ENCODE data around the gene VPS52.

VPS52 gene

DNA sequence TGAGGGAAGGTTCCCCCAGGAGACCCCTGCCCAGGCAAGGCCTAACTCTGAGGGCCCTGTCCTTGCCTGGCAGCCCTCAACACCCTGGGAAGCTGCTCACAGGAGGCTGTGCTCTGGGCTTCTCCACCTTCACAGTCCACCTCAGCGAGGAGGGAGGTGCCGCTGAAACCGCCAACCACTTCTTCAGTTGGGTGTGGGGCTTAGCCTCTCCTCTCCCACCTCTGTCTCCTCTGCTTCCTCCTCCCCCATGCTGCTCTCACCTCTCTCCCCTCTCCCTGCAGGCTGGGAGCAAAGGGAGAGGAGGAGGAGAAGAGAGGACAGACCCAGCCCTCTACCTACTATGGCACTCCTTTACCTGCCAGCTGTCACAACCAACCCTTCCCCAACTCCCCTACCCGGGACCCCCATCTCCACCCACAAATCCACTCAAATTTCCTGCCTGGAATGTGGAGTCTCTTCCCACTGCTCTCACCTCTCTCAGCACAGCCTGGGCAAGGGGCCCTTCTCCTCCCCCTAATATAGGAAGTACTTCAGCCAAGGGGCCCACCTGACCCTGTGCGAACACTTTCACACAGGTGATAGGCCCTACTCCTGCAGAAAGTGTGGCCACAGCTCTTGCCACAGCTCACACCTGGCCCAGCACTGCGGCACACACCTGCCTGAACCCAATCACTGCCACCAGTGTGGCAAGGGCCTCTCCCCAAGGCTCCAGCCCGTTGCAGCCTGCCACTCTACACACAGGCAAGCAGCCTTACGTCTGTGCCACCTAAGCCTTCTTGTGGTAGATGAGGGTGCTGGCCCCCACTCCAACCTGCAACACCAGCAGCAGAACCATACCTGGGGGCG is 56.2 kb downstream of the VPS52 start:
- no peak overlapping the region for H3K27ac ChIP-seq
- TF ChIP-seq CTCF (conservative IDR thresholded peaks at IDR 0.05): no peak

- no peak for TF ChIP-seq CTCF (conservative IDR thresholded peaks at IDR 0.05)
- H3K27ac ChIP-seq: no peak overlapping the region
Measured at GRCh38 chr6:33213989-33214335, 57.7 kb downstream of the VPS52 start.

GRCh38 chr6:33213166-33213988 is 58.3 kb downstream of the VPS52 start:
- H3K27ac ChIP-seq: peak overlapping the region; percentile 35; the same call in 1 of the 2 replicates
- no peak for TF ChIP-seq CTCF (conservative IDR thresholded peaks at IDR 0.05)

GRCh38 chr6:33212857-33213165 is 58.9 kb downstream of the VPS52 start:
- TF ChIP-seq CTCF (conservative IDR thresholded peaks at IDR 0.05): no peak
- peak overlapping the region; percentile 35; the same call in 1 of the 2 replicates for H3K27ac ChIP-seq

- no peak overlapping the region for H3K27ac ChIP-seq
- TF ChIP-seq CTCF (conservative IDR thresholded peaks at IDR 0.05): no peak
Measured at GRCh38 chr6:33211666-33212422, 59.8 kb downstream of the VPS52 start.

DNA sequence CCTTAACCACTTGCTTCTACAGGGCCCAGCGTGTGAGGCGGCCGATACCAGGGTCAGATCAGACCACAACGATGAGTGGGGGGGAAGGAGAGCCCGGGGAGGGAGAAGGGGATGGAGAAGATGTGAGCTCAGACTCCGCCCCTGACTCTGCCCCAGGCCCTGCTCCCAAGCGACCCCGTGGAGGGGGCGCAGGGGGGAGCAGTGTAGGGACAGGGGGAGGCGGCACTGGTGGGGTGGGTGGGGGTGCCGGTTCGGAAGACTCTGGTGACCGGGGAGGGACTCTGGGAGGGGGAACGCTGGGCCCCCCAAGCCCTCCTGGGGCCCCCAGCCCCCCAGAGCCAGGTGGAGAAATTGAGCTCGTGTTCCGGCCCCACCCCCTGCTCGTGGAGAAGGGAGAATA is 60.5 kb downstream of the VPS52 start:
- H3K27ac ChIP-seq: no peak overlapping the region
- TF ChIP-seq CTCF (conservative IDR thresholded peaks at IDR 0.05): no peak

GRCh38 chr6:33209856-33210255 is 61.8 kb downstream of the VPS52 start:
- TF ChIP-seq CTCF (conservative IDR thresholded peaks at IDR 0.05): no peak
- H3K27ac ChIP-seq: no peak overlapping the region

Data from VCaP (cell line).